HFF-Myc (cell line): ENCODE data around the gene SLC1A2.

Source experiments
- DNase-seq: peaks from one replicate; pipeline ENCODE4 v3.0.0-alpha.2; 2011; ENCODE audit warnings: low read depth; ENCODE audit errors: extremely low read depth
- H3K4me3 ChIP-seq: replicated peaks from 2 replicates; pipeline ENCODE4 v1.5.1; 2011; ENCODE audit warnings: low read depth, mild to moderate bottlenecking, control low read depth, low read length
- CTCF ChIP-seq: IDR thresholded peaks from 2 replicates; pipeline ENCODE4 v1.5.1; 2012; ENCODE audit warnings: mild to moderate bottlenecking, low read depth, low read length, control low read depth; ENCODE audit errors: missing control alignments

SLC1A2 gene

GRCh38 chr11:35246745-35247144, 172.6 kb downstream of the SLC1A2 start:
- H3K4me3 ChIP-seq = no peak overlapping the region
- TF ChIP-seq CTCF = no peak
- no peak for DNase-seq

DNA sequence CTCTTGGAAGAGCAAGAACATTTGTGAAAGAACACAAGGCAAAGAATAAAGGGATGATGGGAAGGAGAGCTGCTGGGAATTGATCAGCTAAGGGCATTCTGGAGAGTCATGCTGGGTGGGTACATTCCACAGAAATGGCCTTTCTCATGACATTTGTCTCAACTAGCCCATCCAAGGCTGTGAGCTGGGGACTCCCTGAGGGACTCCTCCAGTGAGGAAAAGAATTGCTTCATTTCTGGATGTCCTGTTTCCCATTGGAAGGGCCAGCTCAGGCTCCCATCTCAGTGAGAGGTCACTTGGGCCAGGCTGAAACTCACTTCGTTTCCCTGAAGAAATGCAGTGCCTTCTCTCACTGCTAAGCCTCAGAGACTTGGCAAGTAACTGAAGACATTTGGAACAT, 173.6 kb downstream of the SLC1A2 start:
- no peak overlapping the region for H3K4me3 ChIP-seq
- no peak for TF ChIP-seq CTCF
- DNase-seq = no peak

- no peak for DNase-seq
- no peak overlapping the region for H3K4me3 ChIP-seq
- no peak for TF ChIP-seq CTCF
These were observed 174.3 kb downstream of the SLC1A2 start for GRCh38 chr11:35245056-35245455.

DNA sequence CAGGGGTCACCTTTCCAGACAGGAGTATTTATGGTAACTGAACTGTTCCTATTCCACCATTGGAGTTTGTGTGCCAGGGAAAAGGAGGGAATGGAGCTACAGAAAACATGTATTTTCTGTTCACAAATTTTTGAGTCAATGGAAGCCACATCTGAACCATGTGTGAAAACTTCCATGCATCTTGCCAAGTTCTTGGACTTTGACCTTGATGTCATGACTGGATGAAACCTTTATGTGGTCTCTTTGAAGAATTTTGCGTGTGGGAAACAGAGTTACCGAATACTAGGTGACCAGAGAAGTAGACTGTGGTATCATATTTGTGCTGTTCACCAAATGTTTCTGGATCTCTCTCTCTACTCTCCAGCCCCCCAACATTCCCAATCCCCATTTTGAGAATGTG, 175.6 kb downstream of the SLC1A2 start:
- no peak for DNase-seq
- TF ChIP-seq CTCF = no peak
- no peak overlapping the region for H3K4me3 ChIP-seq

GRCh38 chr11:35242412-35243242, 176.7 kb downstream of the SLC1A2 start:
- no peak for TF ChIP-seq CTCF
- DNase-seq = no peak
- no peak overlapping the region for H3K4me3 ChIP-seq

- no peak for TF ChIP-seq CTCF
- DNase-seq = no peak
- no peak overlapping the region for H3K4me3 ChIP-seq
These were observed 177.8 kb downstream of the SLC1A2 start for GRCh38 chr11:35241531-35241930.

GRCh38 chr11:35241083-35241482, 178.3 kb downstream of the SLC1A2 start:
- no peak for DNase-seq
- H3K4me3 ChIP-seq = no peak overlapping the region
- TF ChIP-seq CTCF = no peak
